HepG2 (cell line): ENCODE results near the gene NMUR1. TPM values are rescaled to one million over a fixed set of nuclear protein-coding genes. Genes with fewer than 3 reads are reported as not detected.

Experiments
- CC2D1A ChIP-seq: sonication (generic); formaldehyde crosslinking; IDR thresholded peaks from 2 replicates; pipeline ENCODE4 v1.8.1; 2023; ENCODE audit warnings: mild to moderate bottlenecking, missing genetic modification reagents
- ETS1 ChIP-seq: sonication (generic); formaldehyde crosslinking; IDR thresholded peaks from 2 replicates; pipeline ENCODE4 v1.4.0; 2020; ENCODE audit warnings: missing genetic modification reagents
- LBX2 ChIP-seq: sonication (generic); formaldehyde crosslinking; IDR thresholded peaks from 2 replicates; pipeline ENCODE4 v1.5.0; 2020; ENCODE audit warnings: missing genetic modification reagents, mild to moderate bottlenecking, borderline replicate concordance
- MED1 ChIP-seq: sonication (generic); formaldehyde crosslinking; IDR thresholded peaks from 2 replicates; pipeline ENCODE4 v1.4.0; 2020; ENCODE audit warnings: missing genetic modification reagents
- MYC ChIP-seq: sonication (generic); formaldehyde crosslinking; IDR thresholded peaks from 2 replicates; pipeline ENCODE4 v1.9.0; 2021; ENCODE audit warnings: missing genetic modification reagents, borderline replicate concordance
- NCOA5 ChIP-seq: sonication (generic); formaldehyde crosslinking; IDR thresholded peaks from 2 replicates; pipeline ENCODE4 v1.4.0; 2020; ENCODE audit warnings: missing genetic modification reagents
- POLR2G ChIP-seq: fragments of 200-400 bp; formaldehyde crosslinking; IDR thresholded peaks from 2 replicates; pipeline ENCODE4 v1.6.1; 2018; ENCODE audit warnings: mild to moderate bottlenecking, low read depth, low read length, moderate library complexity
- RARA ChIP-seq: IDR thresholded peaks from 2 replicates; pipeline ENCODE4 v1.6.1; 2016; ENCODE audit warnings: missing genetic modification reagents, missing compliant biosample characterization
- SIN3B ChIP-seq: fragments of 150-350 bp; IDR thresholded peaks from 2 replicates; pipeline ENCODE4 v1.6.1; 2014; ENCODE audit warnings: low read length
- WIZ ChIP-seq: sonication (generic); formaldehyde crosslinking; IDR thresholded peaks from 2 replicates; pipeline ENCODE4 v1.5.1; 2020; ENCODE audit warnings: mild to moderate bottlenecking, missing genetic modification reagents
- ZBED4 ChIP-seq: sonication (generic); formaldehyde crosslinking; IDR thresholded peaks from 2 replicates; pipeline ENCODE4 v1.4.0; 2020; ENCODE audit warnings: missing genetic modification reagents, borderline replicate concordance
- ZBTB3 ChIP-seq: sonication (generic); formaldehyde crosslinking; IDR thresholded peaks from 2 replicates; pipeline ENCODE4 v1.4.0; 2020; ENCODE audit warnings: low read depth, mild to moderate bottlenecking, moderate library complexity, missing genetic modification reagents, borderline replicate concordance
- ZBTB33 ChIP-seq: sonication (generic); formaldehyde crosslinking; IDR thresholded peaks from 2 replicates; pipeline ENCODE4 v1.4.0; 2020; ENCODE audit warnings: missing genetic modification reagents
- ZBTB7B ChIP-seq: sonication (generic); formaldehyde crosslinking; IDR thresholded peaks from 2 replicates; pipeline ENCODE4 v1.4.0; 2020; ENCODE audit warnings: missing genetic modification reagents
- ZIK1 ChIP-seq: sonication (generic); formaldehyde crosslinking; IDR thresholded peaks from 2 replicates; pipeline ENCODE4 v1.5.0; 2020; ENCODE audit warnings: mild to moderate bottlenecking, low read depth, missing genetic modification reagents, borderline replicate concordance
- ZKSCAN5 ChIP-seq: sonication (generic); formaldehyde crosslinking; IDR thresholded peaks from 2 replicates; pipeline ENCODE4 v1.5.1; 2020; ENCODE audit warnings: mild to moderate bottlenecking, missing genetic modification reagents
- ZNF263 ChIP-seq: sonication (generic); formaldehyde crosslinking; IDR thresholded peaks from 2 replicates; pipeline ENCODE4 v1.4.0; 2020; ENCODE audit warnings: missing genetic modification reagents
- ZNF33B ChIP-seq: sonication (generic); formaldehyde crosslinking; IDR thresholded peaks from 2 replicates; pipeline ENCODE4 v1.5.1; 2020; ENCODE audit warnings: mild to moderate bottlenecking, missing genetic modification reagents
- ZNF547 ChIP-seq: sonication (generic); formaldehyde crosslinking; IDR thresholded peaks from 2 replicates; pipeline ENCODE4 v1.5.1; 2020; ENCODE audit warnings: mild to moderate bottlenecking, missing genetic modification reagents
- ZNF550 ChIP-seq: sonication (generic); formaldehyde crosslinking; IDR thresholded peaks from 2 replicates; pipeline ENCODE4 v1.4.0; 2020; ENCODE audit warnings: mild to moderate bottlenecking, missing genetic modification reagents, borderline replicate concordance
- ZNF569 ChIP-seq: sonication (generic); formaldehyde crosslinking; IDR thresholded peaks from 2 replicates; pipeline ENCODE4 v1.5.0; 2020; ENCODE audit warnings: mild to moderate bottlenecking, missing genetic modification reagents, moderate library complexity, borderline replicate concordance
- ZNF709 ChIP-seq: sonication (generic); formaldehyde crosslinking; IDR thresholded peaks from 2 replicates; pipeline ENCODE4 v1.5.0; 2020; ENCODE audit warnings: mild to moderate bottlenecking, missing genetic modification reagents
- ZSCAN31 ChIP-seq: sonication (generic); formaldehyde crosslinking; IDR thresholded peaks from 2 replicates; pipeline ENCODE4 v1.5.0; 2020; ENCODE audit warnings: low read depth, mild to moderate bottlenecking, missing genetic modification reagents
- polyA plus RNA-seq, 8 experiments: library from polyadenylated mRNA; depleted of rRNA in 3 of 8; stranded (reverse) in 7 of 8; unstranded in 1 of 8; fragments of >200 nt; fragmentation: Illumina TruSeq in 4 of 8; extraction: Trizol in 4 of 8; gene quantifications; 2 replicates each; pipeline versions ENCODE4 v1.2.1 to v1.2.3, GENCODE V29; 2011 to 2016; ENCODE audit warnings: low read depth in 4 of 8, missing spikeins in 1 of 8, mixed read lengths in 1 of 8; ENCODE audit not compliant: insufficient read depth in 1 of 8
- total RNA-seq, 5 experiments: library from RNA; depleted of rRNA; stranded (reverse); fragments of >200 nt; fragmentation: Illumina TruSeq; extraction: Trizol; gene quantifications; 2 replicates each; pipeline ENCODE4 v1.2.3, GENCODE V29; 2016; ENCODE audit warnings: low read depth in 1 of 5

NMUR1 gene
- total and polyA plus RNA-seq, 2 of the 13 experiments (the other 11 are each of a cell fraction or from before 2014, with no cell fraction given): not detected

- 0 out of 2 replicates have a peak, but pooled peaks have one; percentile 21 for TF ChIP-seq LBX2
- no peak for TF ChIP-seq ETS1
- TF ChIP-seq ZNF569 (CRISPR knock-in tag): no peak
- TF ChIP-seq POLR2G: peak; percentile 41; the same call in 1 of the 2 replicates
- TF ChIP-seq ZBTB3 (CRISPR knock-in tag): no peak
- no peak for TF ChIP-seq CC2D1A
- TF ChIP-seq WIZ: no peak
- TF ChIP-seq MYC (CRISPR knock-in tag): peak; percentile 54; the same call in 1 of the 2 replicates
- TF ChIP-seq ZNF709 (CRISPR knock-in tag): no peak
- TF ChIP-seq ZNF263 (CRISPR knock-in tag): no peak
- peak; percentile 84 for TF ChIP-seq ZSCAN31 (CRISPR knock-in tag)
- TF ChIP-seq NCOA5: no peak
- no peak for TF ChIP-seq ZNF33B (CRISPR knock-in tag)
- peak; percentile 80; the same call in 1 of the 2 replicates for TF ChIP-seq ZBTB7B
- no peak for TF ChIP-seq ZNF547 (CRISPR knock-in tag)
- 0 out of 2 replicates have a peak, but pooled peaks have one; percentile 26 for TF ChIP-seq MED1 (CRISPR knock-in tag)
- TF ChIP-seq ZBTB33 (CRISPR knock-in tag): peak; percentile 50; the same call in 1 of the 2 replicates
- no peak for TF ChIP-seq SIN3B
- TF ChIP-seq RARA (CRISPR knock-in tag): no peak
- no peak for TF ChIP-seq ZNF550 (CRISPR knock-in tag)
- TF ChIP-seq ZKSCAN5 (CRISPR knock-in tag): no peak
- no peak for TF ChIP-seq ZBED4
- TF ChIP-seq ZIK1: peak; percentile 86; the same call in 1 of the 2 replicates
Observed at GRCh38 chr2:231482806-231483391, 47.3 kb downstream of the NMUR1 start (continued).
